GM04504 (cell line): ENCODE data around the gene INA.

ENCODE experiments used
- DNase-seq: peaks from one replicate; pipeline ENCODE4 v3.0.0-alpha.2; 2012; ENCODE audit warnings: low read depth

The INA gene

GRCh38 chr10:103276251-103276895 is 565 bp upstream of the INA start:
- no peak for DNase-seq

DNA sequence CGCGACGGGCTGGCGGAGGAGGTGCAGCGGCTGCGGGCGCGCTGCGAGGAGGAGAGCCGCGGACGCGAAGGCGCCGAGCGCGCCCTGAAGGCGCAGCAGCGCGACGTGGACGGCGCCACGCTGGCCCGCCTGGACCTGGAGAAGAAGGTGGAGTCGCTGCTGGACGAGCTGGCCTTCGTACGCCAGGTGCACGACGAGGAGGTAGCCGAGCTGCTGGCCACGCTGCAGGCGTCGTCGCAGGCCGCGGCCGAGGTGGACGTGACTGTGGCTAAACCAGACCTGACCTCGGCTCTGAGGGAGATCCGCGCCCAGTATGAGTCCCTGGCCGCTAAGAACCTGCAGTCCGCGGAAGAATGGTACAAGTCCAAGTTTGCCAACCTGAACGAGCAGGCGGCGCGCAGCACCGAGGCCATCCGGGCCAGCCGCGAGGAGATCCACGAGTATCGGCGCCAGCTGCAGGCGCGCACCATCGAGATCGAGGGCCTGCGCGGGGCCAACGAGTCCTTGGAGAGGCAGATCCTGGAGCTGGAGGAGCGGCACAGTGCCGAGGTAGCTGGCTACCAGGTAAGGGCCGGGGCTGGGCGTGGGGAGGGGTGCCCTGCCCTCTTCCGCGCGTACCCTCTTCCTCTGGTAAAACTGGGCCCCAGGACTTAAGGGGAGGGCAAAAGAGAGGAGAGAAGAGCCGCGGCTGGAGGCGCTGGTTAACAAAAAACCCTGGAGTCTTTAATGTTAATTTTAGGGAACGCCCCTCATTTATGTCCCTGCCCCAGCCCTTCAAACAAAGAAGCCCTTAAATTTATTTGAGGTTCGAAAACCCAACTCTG is 987 bp downstream of the INA start:
- DNase-seq = no peak

GRCh38 chr10:103278537-103278823 is 1.5 kb downstream of the INA start:
- no peak for DNase-seq

GRCh38 chr10:103278862-103279298 is 1.9 kb downstream of the INA start:
- DNase-seq = no peak

DNA sequence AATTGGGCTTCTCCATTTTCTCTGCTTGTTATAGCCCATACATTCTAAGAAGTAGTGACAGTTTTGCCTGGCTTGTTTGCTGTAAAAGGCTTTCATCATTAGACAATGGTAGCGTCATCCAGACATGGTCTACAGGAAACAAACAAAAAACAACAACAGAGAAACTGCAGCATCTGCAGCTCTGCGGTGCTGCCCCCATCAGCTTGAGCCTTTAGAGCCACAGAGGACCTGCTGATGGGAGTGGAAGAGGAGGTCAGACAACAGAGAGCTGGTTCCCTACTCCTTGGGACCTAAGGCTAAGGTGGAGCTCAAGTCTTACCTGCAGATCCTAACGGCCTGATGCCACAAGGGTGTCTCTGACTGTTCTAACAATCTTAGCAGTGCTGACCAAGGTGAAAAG is 3.1 kb downstream of the INA start:
- DNase-seq = no peak

DNA sequence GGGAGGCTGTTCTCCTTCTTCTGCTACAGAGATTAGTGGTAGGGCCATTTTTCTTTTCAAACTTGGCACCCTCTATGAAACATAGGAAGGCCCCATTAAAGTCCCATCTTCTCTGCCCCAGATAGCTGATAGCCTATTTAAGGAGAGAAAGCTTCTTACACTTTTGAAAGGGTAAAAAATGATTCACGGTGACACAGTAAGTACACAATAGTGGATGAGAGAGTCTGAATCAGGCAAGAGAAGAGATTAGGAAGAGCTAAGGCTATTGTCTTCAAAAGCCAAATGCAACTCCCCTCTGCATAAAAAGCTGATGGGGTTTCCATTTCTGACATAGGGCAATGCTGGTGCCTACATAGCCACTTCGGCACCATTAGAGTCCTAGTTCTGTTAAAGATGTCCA is 3.6 kb downstream of the INA start:
- no peak for DNase-seq

DNA sequence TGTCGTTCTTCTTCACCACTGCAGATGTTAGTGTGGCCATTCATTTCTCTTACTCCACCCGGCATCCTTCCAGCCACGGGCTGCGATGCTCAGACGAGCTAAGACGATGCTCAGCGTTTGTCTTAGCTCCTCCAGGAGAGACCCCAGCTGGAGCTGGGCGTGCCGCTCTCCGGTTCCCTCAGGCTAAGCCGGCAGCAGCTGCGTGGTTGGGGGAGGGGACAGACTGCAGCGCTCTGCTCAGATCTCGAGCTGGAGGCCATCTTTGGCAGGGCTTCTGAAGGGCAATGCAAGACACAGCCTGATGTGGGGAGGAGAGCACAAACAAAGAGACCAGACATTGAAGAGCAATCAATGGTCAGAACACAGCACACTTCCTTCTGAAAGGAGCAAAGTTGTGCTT is 4.8 kb downstream of the INA start:
- no peak for DNase-seq

DNA sequence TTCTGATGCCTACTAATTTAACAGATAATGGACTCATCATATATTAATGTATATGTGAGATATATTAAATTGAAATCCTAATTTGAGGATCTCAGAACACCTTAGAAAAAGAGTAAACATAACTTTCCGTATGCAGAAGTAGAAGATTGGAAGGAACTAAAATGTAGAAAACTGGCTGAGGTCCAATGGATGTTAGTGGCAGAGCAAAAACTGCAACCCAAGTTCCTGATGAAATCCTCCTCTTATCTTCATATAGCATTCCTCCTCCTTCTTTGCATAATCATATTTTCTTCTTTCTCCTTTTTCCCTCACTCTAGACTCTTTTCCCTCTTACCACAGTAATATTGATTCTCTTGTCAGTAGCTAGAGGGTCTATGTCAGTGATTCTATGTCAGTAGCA is 6.0 kb downstream of the INA start:
- DNase-seq = no peak

DNA sequence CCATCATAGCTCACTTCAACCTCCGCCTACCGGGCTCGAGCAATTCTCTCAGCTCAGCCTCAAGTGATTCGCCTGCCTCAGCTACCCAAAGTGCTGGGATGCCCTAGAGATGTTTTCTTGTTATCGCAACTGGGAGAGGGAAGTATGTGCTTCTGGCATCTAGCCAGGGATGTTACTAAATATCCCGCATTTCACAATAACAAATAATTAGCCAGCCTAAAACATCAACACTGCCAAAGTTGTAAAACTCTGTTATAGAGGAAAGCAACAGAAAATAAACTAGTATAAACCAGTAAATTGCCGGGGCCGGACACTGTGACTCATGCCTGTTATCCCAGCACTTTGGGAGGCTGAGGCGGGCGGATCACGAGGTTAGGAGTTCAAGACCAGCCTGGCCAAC is 7.2 kb downstream of the INA start:
- DNase-seq = peak; percentile 77

GRCh38 chr10:103287992-103288391 is 11.1 kb downstream of the INA start:
- no peak for DNase-seq

GRCh38 chr10:103291588-103291987 is 14.7 kb downstream of the INA start:
- no peak for DNase-seq

DNA sequence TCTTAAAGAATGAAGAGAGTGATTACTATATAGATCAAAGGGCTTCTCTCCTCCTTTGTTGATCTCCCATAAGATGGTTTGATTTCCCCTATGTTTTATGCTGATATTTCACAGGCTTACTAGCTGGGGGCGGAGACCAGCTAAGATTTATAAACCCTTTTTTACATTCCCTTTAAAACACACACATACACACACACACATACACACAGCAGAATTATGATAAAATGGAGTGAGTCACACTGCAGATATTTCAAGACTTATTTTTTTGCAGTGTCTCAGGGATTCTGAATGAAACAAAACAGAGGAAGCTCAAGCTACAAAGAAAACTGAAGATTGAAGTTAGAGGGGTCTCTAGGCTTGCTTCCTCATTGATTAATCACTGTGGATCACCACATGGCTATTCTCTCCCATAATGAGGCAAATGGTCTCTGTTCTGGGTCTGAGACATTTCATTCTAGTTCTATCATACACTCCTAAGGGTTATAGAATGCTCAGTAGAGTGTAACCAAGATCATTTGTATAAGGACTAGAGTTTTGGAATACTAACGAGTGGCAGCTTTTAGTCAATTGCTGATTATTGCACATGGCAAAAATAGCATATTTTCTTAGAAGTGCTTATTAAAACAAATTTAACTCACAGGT is 18.6 kb downstream of the INA start:
- DNase-seq = peak; percentile 37

GRCh38 chr10:103307594-103307993 is 30.7 kb downstream of the INA start:
- no peak for DNase-seq

GRCh38 chr10:103310197-103310596 is 33.3 kb downstream of the INA start:
- DNase-seq = no peak

DNA sequence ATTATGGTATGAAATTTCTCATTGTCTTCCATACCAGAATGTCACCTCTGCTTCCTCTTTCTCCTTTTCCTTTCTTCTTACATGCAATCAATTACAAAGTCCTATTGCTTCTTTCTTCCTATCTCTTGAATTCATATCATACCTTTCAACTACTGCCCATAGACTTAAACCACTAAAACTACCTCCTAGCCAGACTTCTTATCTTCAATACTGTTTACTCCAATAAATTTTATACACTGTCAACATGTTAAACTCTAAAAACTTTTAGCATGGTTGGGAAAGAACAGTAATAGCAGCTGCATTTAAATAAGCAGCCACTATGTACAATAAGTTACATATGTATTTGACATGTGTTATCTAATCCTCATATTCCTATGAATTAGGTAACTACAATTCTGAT is 39.1 kb downstream of the INA start:
- DNase-seq = no peak

DNA sequence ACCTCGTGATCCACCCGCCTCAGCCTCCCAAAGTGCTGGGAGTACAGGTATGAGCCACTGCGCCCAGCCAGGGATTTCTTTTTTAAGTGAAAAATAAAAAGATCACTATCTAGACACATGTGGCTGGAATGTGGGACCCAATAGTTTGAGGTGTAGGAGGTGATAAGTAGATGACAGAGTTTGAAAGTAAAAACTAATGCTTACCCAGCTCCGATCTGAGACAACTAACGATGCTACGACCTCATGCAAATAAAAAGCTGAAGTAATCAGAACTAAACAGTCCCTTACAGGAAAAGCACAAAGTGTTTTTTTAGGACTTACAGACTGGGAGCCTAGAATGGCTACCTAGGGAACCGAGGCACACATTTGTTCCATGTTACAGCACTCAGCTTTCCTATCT is 51.0 kb downstream of the INA start:
- no peak for DNase-seq

- DNase-seq = peak; percentile 6
These were observed 57.1 kb downstream of the INA start for GRCh38 chr10:103333934-103334520.

- DNase-seq = no peak
These were observed 57.6 kb downstream of the INA start for GRCh38 chr10:103334567-103334966.

- DNase-seq = no peak
These were observed 59.4 kb downstream of the INA start for GRCh38 chr10:103336370-103336769.
